Measurements from ENCODE around the gene RBM6. TPM values are rescaled to one million over a fixed set of nuclear protein-coding genes. Genes with fewer than 3 reads are reported as not detected.

Gene RBM6
- total and polyA plus RNA-seq, 2 experiments from 2014 or later = 66.6 to 97.6 TPM

DNA sequence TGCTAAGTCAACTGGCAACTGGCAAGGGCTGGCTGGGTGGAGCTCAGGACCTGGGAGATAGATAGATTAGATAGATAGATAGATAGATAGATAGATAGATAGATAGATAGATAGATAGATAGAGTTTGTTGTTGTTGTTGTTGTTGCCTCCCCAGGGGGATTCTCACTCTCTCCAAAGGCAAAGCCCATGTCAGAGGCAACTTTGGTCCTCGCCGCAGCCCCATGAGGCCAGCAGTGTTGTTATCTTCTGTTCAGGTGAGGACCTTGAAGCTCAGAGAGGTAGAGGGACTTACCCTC is 28.9 kb upstream of the RBM6 start:
- peak overlapping the region; percentile 85 for H3K4me2 ChIP-seq
- H3K4me3 ChIP-seq = peak overlapping the region; percentile 56
- H3K79me2 ChIP-seq (replicated peaks; ENCODE audit: insufficient read depth) = no peaks in the 10 kb centered on the region
- H3K27me3 ChIP-seq (ENCODE audit: insufficient read depth) = peaks cover 11% of the 10 kb centered on the region; the same call in 1 of the 2 replicates
- H3K36me3 Mint-ChIP-seq (ENCODE audit: low read depth) = no peaks in the 10 kb centered on the region; the same call in 2 of the 3 replicates
- H3K36me3 ChIP-seq (ENCODE audit: insufficient read depth) = no peaks in the 10 kb centered on the region
- H3K4me3 Mint-ChIP-seq = peak overlapping the region; percentile 61
- H3K27me3 Mint-ChIP-seq (ENCODE audit: insufficient read depth, low read depth, poor library complexity) = peaks cover 24% of the 10 kb centered on the region
- peaks cover 23% of the 10 kb centered on the region for H3K4me1 ChIP-seq (ENCODE audit: insufficient read depth)
- DNase-seq (ENCODE audit: low spot score) (no peak), ATAC-seq (no peak)
- H3K27ac ChIP-seq (ENCODE audit: low read depth) = no peak overlapping the region
- no peak overlapping the region for H2AFZ ChIP-seq
- no peak overlapping the region for H3K27ac Mint-ChIP-seq
- peaks cover 37% of the 10 kb centered on the region for H3K4me1 Mint-ChIP-seq
- peaks cover 22% of the 10 kb centered on the region for H3F3A ChIP-seq (replicated peaks; ENCODE audit: low read depth)
- H3K9me3 Mint-ChIP-seq = no peaks in the 10 kb centered on the region
- TF ChIP-seq CREB1 (CRISPR knock-in tag; IDR thresholded peaks at IDR 0.05; ENCODE audit: low read depth) (no peak), ZNF331 (CRISPR knock-in tag; IDR thresholded peaks at IDR 0.05; ENCODE audit: low read depth) (no peak), POLR2AphosphoS5 (IDR thresholded peaks at IDR 0.05; ENCODE audit: low read depth) (no peak), ZNF114 (CRISPR knock-in tag; IDR thresholded peaks at IDR 0.05) (no peak), EZH2 (IDR thresholded peaks at IDR 0.05; ENCODE audit: low read depth, unreplicated experiment) (no peak), JUNB (IDR thresholded peaks at IDR 0.05; ENCODE audit: unreplicated experiment) (no peak), STAT1 (IDR thresholded peaks at IDR 0.05; ENCODE audit: unreplicated experiment) (no peak)
- H3K9me2 ChIP-seq (ENCODE audit: insufficient read depth) = no peaks in the 10 kb centered on the region
- no peaks in the 10 kb centered on the region; the same call in 1 of the 2 replicates for H4K20me1 ChIP-seq (replicated peaks; ENCODE audit: insufficient read depth)

- Mint-ChIP-seq H3K9me3 (no peaks in the 10 kb centered on the region), H3K27ac (no peak overlapping the region), H3K27me3 (ENCODE audit: insufficient read depth, low read depth, poor library complexity) (peaks cover 22% of the 10 kb centered on the region), H3K4me1 (peaks cover 32% of the 10 kb centered on the region), H3K4me3 (no peak overlapping the region), H3K36me3 (ENCODE audit: low read depth) (no peaks in the 10 kb centered on the region; the same call in 2 of the 3 replicates)
- H3K27me3 ChIP-seq (ENCODE audit: insufficient read depth) = peaks cover 11% of the 10 kb centered on the region; the same call in 1 of the 2 replicates
- DNase-seq (ENCODE audit: low spot score) = no peak
- H4K20me1 ChIP-seq (replicated peaks; ENCODE audit: insufficient read depth) = no peaks in the 10 kb centered on the region; the same call in 1 of the 2 replicates
- H2AFZ ChIP-seq = no peak overlapping the region
- no peak overlapping the region for H3K4me3 ChIP-seq
- peaks cover 17% of the 10 kb centered on the region for H3K4me1 ChIP-seq (ENCODE audit: insufficient read depth)
- H3F3A ChIP-seq (replicated peaks; ENCODE audit: low read depth) = peaks cover 22% of the 10 kb centered on the region
- ATAC-seq = no peak
- no peak overlapping the region for H3K27ac ChIP-seq (ENCODE audit: low read depth)
- H3K9me2 ChIP-seq (ENCODE audit: insufficient read depth) = no peaks in the 10 kb centered on the region
- H3K36me3 ChIP-seq (ENCODE audit: insufficient read depth) = no peaks in the 10 kb centered on the region
- no peak for TF ChIP-seq EZH2 (IDR thresholded peaks at IDR 0.05; ENCODE audit: low read depth, unreplicated experiment)
- TF ChIP-seq POLR2AphosphoS5 (IDR thresholded peaks at IDR 0.05; ENCODE audit: low read depth) = no peak
- no peak for TF ChIP-seq ZNF331 (CRISPR knock-in tag; IDR thresholded peaks at IDR 0.05; ENCODE audit: low read depth)
- TF ChIP-seq JUNB (IDR thresholded peaks at IDR 0.05; ENCODE audit: unreplicated experiment) = no peak
- no peak for TF ChIP-seq CREB1 (CRISPR knock-in tag; IDR thresholded peaks at IDR 0.05; ENCODE audit: low read depth)
- no peak for TF ChIP-seq CTCF (conservative IDR thresholded peaks at IDR 0.05; ENCODE audit: low read depth in 2 of 2)
- TF ChIP-seq STAT1 (IDR thresholded peaks at IDR 0.05; ENCODE audit: unreplicated experiment) = no peak
- TF ChIP-seq EZH2phosphoT487 (IDR thresholded peaks at IDR 0.05; ENCODE audit: unreplicated experiment) = no peak
- no peak for TF ChIP-seq NANOG (IDR thresholded peaks at IDR 0.05; ENCODE audit: borderline replicate concordance)
- no peak for TF ChIP-seq ZNF462 (CRISPR knock-in tag; IDR thresholded peaks at IDR 0.05)
- TF ChIP-seq, protein P1, sequence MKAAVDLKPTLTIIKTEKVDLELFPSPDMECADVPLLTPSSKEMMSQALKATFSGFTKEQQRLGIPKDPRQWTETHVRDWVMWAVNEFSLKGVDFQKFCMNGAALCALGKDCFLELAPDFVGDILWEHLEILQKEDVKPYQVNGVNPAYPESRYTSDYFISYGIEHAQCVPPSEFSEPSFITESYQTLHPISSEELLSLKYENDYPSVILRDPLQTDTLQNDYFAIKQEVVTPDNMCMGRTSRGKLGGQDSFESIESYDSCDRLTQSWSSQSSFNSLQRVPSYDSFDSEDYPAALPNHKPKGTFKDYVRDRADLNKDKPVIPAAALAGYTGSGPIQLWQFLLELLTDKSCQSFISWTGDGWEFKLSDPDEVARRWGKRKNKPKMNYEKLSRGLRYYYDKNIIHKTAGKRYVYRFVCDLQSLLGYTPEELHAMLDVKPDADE (IDR thresholded peaks at IDR 0.05) = no peak
- no peak overlapping the region for H3K4me2 ChIP-seq
- no peaks in the 10 kb centered on the region for H3K79me2 ChIP-seq (replicated peaks; ENCODE audit: insufficient read depth)
Measured at GRCh38 chr3:49911611-49912010, 28.3 kb upstream of the RBM6 start.

Data from GM23338 (cell line).